Stimulated activated naive CD4-positive, alpha-beta T cell (primary cell): ENCODE results near the gene DIP2B.
A peak's percentile ranks its signal among the peaks of the same experiment; 100 is the strongest.

ENCODE experiments used
- DNase-seq, 6 experiments: peaks; one replicate each; lab custom pipeline; 2025; lab: John Stamatoyannopoulos, UW

The DIP2B gene

GRCh38 chr12:50611021-50611744, 106.4 kb downstream of the DIP2B start:
- no peak for DNase-seq

GRCh38 chr12:50612882-50613281, 108.1 kb downstream of the DIP2B start:
- no peak for DNase-seq

GRCh38 chr12:50613463-50613862, 108.7 kb downstream of the DIP2B start:
- DNase-seq = no peak

GRCh38 chr12:50614167-50614759, 109.5 kb downstream of the DIP2B start:
- no peak for DNase-seq

GRCh38 chr12:50615145-50615906, 110.5 kb downstream of the DIP2B start:
- DNase-seq = no peak

GRCh38 chr12:50615907-50616296, 111.1 kb downstream of the DIP2B start:
- no peak for DNase-seq

- DNase-seq = no peak
These were observed 112.9 kb downstream of the DIP2B start for GRCh38 chr12:50617657-50618056.

GRCh38 chr12:50618864-50619609, 114.3 kb downstream of the DIP2B start:
- no peak for DNase-seq

GRCh38 chr12:50619610-50619958, 114.8 kb downstream of the DIP2B start:
- DNase-seq = no peak

- DNase-seq = no peak
These were observed 115.6 kb downstream of the DIP2B start for GRCh38 chr12:50620109-50620977.

- no peak for DNase-seq
These were observed 116.2 kb downstream of the DIP2B start for GRCh38 chr12:50620978-50621360.

GRCh38 chr12:50621399-50622300, 116.9 kb downstream of the DIP2B start:
- DNase-seq = no peak

- peak in 3 of 6 experiments; percentile 16 to 31 (median 28) for DNase-seq
These were observed 120.5 kb downstream of the DIP2B start for GRCh38 chr12:50625029-50625925.

GRCh38 chr12:50626026-50626425, 121.2 kb downstream of the DIP2B start:
- no peak for DNase-seq

- no peak for DNase-seq
These were observed 122.7 kb downstream of the DIP2B start for GRCh38 chr12:50627491-50627890.

GRCh38 chr12:50628394-50628793, 123.6 kb downstream of the DIP2B start:
- DNase-seq = no peak

- no peak for DNase-seq
These were observed 129.2 kb downstream of the DIP2B start for GRCh38 chr12:50633955-50634354.

- DNase-seq = no peak
These were observed 129.6 kb downstream of the DIP2B start for GRCh38 chr12:50634379-50634778.

- no peak for DNase-seq
These were observed 130.6 kb downstream of the DIP2B start for GRCh38 chr12:50635364-50635763.
